PFSK-1 (cell line): Measurements from ENCODE around the gene RAB23.

Source experiments
- FOXP2 ChIP-seq: optimal IDR thresholded peaks from 2 replicates; pipeline ENCODE3; 2011; ENCODE audit warnings: borderline replicate concordance, control low read depth, inconsistent platforms; ENCODE audit not compliant: insufficient read depth; ENCODE audit errors: extremely low read length, extremely low read depth
- POLR2AphosphoS5 ChIP-seq: IDR thresholded peaks from 2 replicates; pipeline ENCODE4 v1.6.1; 2012; ENCODE audit warnings: low read depth, mild to moderate bottlenecking, control low read depth, low read length, moderate library complexity
- SIN3A ChIP-seq: IDR thresholded peaks from 2 replicates; pipeline ENCODE4 v1.6.1; 2012; ENCODE audit warnings: mild to moderate bottlenecking, low read length, moderate library complexity, borderline replicate concordance; ENCODE audit not compliant: insufficient read depth
- TAF1 ChIP-seq: IDR thresholded peaks from 2 replicates; pipeline ENCODE4 v1.6.1; 2012; ENCODE audit warnings: low read length, control low read depth, borderline replicate concordance; ENCODE audit not compliant: insufficient read depth
- TF ChIP-seq, protein P1 (sequence below), 2 experiments: IDR thresholded peaks; 2 replicates each; pipeline versions ENCODE4 v1.6.1 to v1.8.0; 2011 to 2012; ENCODE audit warnings: low read depth in 2 of 2, low read length in 2 of 2, control low read depth in 1 of 2, inconsistent platforms in 1 of 2, mild to moderate bottlenecking in 1 of 2, moderate library complexity in 1 of 2; ENCODE audit not compliant: insufficient read depth in 1 of 2

The RAB23 gene

DNA sequence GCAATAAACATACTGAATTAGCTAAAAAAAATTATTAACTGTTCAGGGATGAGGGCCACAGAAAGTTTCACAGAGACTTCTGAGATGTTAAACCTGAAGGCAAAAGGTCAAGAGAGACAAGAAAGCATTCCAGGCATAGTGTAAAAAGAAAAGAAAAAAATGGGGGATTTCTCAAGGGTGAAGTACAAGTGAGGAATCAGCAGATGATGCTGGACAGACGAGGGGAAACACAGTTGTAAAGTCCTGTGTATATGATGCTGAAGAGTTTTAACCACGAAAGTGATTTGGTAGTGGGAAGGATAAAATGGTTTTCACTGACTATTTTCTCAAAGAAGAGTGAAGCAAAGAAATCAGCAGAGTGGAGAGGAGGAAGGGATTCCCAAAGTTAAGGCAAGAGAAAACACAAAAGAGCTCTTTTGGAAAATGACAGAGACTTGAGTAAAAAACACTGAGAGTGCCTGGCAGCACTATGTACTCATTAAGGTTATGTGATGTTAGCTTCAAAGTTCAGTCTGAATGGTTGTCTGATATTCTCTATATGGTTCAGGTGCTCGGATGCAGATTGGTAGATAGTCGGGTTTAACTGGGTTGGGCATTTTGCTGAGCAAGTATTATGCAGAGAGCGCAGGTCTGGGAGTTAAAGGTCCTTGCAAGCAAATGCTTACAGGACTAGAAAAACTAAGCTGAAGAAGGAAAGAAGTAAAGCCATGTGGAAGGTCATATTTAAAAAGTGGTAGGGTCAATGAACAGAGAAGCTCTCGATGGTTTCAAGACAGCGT lies 16.4 kb downstream of the RAB23 start:
- TF ChIP-seq TAF1: no peak
- no peak for TF ChIP-seq POLR2AphosphoS5
- TF ChIP-seq, protein P1, sequence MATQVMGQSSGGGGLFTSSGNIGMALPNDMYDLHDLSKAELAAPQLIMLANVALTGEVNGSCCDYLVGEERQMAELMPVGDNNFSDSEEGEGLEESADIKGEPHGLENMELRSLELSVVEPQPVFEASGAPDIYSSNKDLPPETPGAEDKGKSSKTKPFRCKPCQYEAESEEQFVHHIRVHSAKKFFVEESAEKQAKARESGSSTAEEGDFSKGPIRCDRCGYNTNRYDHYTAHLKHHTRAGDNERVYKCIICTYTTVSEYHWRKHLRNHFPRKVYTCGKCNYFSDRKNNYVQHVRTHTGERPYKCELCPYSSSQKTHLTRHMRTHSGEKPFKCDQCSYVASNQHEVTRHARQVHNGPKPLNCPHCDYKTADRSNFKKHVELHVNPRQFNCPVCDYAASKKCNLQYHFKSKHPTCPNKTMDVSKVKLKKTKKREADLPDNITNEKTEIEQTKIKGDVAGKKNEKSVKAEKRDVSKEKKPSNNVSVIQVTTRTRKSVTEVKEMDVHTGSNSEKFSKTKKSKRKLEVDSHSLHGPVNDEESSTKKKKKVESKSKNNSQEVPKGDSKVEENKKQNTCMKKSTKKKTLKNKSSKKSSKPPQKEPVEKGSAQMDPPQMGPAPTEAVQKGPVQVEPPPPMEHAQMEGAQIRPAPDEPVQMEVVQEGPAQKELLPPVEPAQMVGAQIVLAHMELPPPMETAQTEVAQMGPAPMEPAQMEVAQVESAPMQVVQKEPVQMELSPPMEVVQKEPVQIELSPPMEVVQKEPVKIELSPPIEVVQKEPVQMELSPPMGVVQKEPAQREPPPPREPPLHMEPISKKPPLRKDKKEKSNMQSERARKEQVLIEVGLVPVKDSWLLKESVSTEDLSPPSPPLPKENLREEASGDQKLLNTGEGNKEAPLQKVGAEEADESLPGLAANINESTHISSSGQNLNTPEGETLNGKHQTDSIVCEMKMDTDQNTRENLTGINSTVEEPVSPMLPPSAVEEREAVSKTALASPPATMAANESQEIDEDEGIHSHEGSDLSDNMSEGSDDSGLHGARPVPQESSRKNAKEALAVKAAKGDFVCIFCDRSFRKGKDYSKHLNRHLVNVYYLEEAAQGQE (IDR thresholded peaks at IDR 0.05; ENCODE audit: insufficient read depth in 1 of 2, low read depth in 2 of 2, low read length in 2 of 2): no peak
- TF ChIP-seq SIN3A: no peak
- no peak for TF ChIP-seq FOXP2

DNA sequence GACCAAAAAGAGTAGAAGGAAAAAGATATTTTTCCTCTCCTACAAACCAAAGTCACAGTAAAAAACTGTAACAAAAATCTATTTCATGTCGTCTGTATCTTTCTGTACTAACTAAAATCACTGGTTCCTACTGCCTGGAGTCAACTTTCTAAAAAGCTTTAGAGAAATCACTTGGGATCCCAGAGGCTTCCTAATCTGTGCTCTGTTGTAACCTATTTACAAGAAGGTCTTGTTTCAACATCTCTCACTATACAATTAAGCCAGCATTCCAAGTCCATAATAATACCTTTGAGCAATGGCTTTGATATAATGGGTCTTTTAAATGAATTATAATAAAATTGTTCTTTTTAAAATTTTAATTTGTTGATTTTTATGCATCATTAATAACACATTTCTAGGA lies 20.4 kb downstream of the RAB23 start:
- TF ChIP-seq, protein P1 (IDR thresholded peaks at IDR 0.05; ENCODE audit: insufficient read depth in 1 of 2, low read depth in 2 of 2, low read length in 2 of 2): no peak
- TF ChIP-seq SIN3A: no peak
- no peak for TF ChIP-seq TAF1
- no peak for TF ChIP-seq POLR2AphosphoS5
- TF ChIP-seq FOXP2: no peak

DNA sequence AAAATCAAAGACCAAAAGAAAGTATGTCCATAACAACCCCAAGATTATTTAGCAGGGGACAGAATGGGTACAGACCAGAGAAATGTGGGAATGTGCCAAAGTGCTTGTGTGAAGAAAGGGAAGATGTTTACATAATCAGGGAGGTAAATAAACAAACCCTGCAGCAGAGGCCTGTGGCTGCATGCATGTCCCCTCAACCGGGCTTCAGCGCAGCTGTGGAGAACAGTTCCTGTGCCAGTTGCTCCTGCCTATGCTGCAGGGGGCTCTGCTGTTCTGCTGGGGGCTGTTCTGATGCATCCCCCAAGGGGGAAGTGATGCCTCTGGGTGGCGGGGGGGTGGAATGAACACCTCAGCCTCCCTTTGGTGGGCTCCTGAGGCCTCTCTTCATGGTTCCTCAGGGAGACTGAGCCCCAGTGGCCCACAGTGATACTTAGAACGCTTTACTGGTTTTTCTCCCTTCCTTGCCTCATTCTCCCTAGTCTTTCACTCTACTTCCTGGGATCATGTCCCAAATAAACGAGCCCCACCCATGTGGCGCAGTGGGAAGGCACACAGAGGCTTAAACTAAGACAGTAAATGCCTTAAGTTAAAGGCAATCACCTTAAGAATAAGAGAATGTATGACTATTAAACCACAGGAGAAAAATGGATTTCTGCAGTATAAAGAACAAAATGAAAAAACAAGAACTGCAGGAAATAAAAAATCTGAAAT lies 23.0 kb downstream of the RAB23 start:
- TF ChIP-seq, protein P1 (IDR thresholded peaks at IDR 0.05; ENCODE audit: insufficient read depth in 1 of 2, low read depth in 2 of 2, low read length in 2 of 2): no peak
- TF ChIP-seq TAF1 (no peak), FOXP2 (peak; percentile 31), SIN3A (no peak), POLR2AphosphoS5 (no peak)

DNA sequence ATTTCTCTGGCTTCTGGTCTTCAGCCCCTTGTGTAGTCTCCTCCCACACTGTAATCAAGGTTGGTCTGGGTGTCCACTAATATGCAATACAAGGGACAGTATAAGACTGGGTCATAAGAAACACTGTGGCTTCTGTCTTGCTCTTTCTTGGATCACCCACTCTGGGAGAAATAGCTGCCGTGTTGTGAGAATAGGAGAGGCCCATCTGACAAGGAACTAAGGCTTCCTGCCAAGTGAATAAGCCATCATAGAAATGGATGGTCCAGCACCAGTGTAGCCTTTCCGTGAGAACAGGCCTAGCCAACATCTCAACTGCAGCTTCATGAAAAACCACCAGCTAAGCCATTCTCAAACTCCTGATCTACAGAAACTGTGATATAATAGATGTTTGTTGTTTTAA lies 26.6 kb downstream of the RAB23 start:
- TF ChIP-seq SIN3A (no peak), POLR2AphosphoS5 (no peak), FOXP2 (no peak), TAF1 (no peak)
- TF ChIP-seq, protein P1 (IDR thresholded peaks at IDR 0.05; ENCODE audit: insufficient read depth in 1 of 2, low read depth in 2 of 2, low read length in 2 of 2): no peak
